ENCODE measurements around the gene KANSL3.
"Not testable (repeated sequence)": the region's sequence is repeated elsewhere in the genome, so short reads cannot be mapped to it uniquely, and the experiment has no call there.

Gene KANSL3

DNA sequence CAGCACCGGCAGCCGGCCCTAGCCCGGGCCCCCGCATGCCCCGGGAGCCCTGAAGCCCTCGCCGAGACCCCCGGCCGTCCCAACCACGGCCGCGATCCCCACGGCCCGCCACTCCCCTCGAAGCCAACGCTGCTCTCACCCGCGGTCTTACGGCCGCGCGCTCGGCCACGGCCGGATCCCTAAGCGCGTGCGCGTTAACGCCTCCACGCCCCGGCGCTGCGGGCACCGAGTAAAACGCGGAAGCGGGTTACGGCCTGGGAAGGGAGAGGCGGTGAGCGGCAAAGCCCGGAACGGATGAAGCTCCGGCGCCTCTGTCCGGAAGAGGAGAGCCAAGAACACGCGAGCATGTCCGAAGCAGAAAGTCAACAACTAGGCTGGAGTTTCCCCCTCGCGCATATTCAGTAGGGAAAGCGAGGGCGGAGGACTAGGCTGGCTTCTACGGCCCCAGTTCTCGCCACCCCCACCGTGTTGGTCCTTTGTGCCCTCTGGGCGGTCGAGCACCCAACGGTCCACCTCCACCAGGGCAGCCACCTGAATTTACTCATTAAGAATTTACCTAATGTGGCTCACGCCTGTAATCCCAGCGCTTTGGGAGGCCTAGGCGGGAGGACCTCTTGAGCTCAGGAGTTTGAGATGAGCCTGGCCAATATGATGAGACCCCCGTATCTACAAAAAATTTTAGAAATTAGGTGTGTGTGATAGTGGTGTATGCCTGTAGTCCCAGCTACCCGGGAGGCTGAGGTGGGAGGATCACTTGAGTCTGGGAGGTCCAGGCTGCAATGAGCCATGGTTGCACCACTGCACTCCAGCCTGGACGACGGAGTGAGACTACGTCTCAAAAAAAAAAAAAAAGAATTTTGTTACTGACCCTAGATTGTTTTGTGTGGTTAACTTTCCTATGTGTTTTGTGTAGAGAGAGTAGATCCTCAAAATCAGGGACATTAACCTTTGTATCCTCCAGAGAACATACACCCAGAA is at the start of gene KANSL3:
TSS of gene KANSL3 (minus strand) at position 169 of the 978 bp plus-strand sequence. CDS start 1,177 bp downstream, outside the sequence.
- DNase-seq, result peak; percentile 91

GRCh38 chr2:96687266-96687665 is 49.2 kb upstream of the KANSL3 start:
- no peak for DNase-seq

DNA sequence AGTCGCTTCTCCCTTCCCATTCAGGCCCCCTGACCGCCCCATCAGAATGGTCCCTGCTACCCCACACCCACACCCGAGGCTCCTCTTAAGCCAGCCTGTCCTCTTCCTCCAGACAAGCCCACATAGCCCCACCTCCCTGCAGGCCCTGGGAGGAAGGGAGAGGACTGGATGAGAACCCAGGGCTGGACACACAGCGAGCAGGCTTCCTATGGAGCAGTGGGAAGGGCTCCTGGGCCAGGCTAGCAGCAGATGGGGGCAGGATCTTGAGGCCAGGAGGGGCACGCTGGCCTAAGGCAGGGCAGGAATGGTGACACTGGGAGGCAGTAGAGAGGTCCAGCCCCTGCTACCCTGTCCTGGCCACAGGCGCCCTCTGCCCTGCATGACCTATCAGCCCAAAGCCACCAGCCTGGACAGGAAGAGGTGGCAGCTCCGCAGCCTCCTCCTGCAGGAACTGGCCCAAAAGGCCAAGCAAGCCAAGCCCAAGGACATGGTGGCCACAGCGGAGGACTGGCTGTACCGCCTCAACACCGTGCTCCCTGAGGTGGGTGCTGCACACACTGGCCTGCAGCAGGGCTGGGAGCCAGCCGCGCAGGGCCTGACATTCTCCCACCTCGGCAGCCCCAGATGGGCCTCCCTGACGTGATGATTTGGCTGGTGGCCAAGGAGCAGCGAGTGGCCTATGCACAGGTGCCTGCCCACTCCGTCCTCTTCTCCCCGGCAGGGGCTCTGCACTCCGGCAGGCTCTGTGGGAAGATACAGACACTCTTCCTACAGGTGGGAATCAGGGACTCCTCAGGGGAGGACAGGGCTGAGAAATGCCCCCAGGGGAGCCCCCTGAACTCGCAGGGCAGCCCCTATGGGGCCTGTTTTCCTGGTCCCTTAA is 47.7 kb upstream of the KANSL3 start:
- peak; percentile 86 for DNase-seq

DNA sequence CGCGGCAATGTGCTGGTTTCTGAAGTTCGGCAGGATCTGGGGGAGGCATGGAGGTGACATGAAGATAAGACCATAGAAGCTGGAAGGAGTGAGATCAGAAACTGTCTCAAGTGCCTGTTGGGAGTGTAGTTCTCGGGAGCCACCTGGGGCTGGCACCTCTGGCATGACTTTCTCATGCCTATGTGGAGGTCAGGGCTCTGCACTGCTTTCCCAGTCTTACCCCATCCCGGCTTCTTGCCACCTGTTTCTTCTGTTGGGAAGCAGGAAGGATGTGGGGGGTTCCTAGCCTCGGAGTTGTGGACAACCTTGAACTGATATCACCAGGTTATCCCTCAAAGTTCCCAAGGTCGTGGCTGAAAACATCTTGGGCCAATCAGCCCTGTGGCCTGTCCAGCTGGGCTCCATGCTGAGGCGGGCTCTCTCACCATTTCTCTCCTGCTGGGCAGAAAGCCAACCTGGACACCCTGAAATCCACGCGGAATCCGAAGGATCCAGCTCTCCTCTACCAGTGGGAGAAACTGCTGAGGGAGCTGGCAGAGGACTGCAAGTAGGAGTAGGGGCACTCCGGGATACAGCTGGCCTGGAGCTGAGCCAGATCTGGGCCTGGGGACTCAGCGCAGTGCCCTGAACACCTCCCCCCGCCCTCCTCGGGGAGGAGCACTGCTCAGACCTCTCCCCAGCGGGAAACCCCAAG is 46.9 kb upstream of the KANSL3 start:
- DNase-seq, result peak; percentile 58

- no peak for DNase-seq
Measured at GRCh38 chr2:96683972-96684820, 46.1 kb upstream of the KANSL3 start.

DNA sequence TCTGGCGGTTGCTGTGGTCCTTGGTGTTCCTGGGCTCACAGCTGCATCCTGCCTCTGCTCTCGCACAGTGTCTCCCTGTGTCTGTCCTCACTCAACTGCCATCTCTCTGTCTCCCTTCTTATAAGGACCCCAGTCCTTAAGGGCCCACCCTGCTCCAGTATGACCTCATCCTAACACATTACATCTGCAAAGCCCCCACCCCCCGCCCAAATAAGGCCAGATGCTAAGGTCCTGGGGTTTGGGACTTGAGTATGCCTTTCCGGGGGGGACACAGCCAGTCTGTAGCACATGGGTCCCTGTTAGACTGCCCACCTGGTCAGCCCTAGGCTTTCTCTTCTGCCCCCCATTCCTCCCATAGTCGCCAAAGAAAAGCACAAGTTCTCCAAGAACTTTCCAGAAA is 45.2 kb upstream of the KANSL3 start:
- no peak for DNase-seq

GRCh38 chr2:96681540-96681939 is 43.4 kb upstream of the KANSL3 start:
- no peak for DNase-seq

DNA sequence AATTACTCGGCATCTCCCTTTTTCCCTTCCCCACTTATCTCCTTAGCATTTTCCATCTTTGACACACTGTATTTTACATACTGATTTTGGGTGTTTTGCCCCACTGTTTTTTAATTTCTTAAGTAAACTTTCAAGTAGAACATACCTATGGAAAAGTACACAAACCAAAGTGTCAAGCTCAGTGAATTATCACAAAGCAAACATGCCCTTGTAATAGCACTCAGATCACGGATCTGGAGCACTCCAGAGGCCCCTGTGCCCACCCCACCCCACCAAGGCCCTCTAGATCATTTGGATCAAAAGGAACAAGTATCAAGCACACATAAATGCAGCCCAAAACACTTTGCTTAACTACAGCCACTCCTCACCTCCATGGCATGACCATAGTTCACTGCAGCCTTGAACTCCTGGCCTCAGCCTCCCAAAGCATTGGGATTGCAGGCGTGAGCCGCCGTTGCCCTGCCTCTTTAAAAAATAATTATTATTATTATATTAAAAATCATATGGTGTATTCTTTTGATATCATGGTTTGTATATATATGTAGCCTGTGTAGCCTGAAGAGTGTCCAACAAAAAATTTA is 42.5 kb upstream of the KANSL3 start:
- DNase-seq, result no peak

DNA sequence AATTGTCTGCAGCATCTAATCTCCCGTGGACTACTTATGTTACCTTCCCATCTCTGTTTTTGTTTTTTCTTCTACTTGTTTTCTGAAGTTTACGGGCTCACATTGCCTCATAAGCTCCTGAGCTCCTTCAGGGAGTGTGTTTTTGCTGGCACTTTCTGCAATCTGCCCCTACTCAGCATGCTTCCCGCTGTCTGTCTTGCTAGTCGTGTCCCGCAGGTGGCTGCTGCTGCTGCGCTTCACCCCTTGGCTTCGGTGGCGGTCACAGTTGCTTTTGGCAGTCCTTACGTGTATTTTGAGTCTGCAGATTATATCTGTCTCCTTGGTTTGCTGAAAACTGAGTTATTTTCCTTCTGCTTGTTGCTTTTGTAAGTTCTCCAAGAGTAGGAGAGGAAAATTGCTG is 41.7 kb upstream of the KANSL3 start:
- DNase-seq, result no peak

DNA sequence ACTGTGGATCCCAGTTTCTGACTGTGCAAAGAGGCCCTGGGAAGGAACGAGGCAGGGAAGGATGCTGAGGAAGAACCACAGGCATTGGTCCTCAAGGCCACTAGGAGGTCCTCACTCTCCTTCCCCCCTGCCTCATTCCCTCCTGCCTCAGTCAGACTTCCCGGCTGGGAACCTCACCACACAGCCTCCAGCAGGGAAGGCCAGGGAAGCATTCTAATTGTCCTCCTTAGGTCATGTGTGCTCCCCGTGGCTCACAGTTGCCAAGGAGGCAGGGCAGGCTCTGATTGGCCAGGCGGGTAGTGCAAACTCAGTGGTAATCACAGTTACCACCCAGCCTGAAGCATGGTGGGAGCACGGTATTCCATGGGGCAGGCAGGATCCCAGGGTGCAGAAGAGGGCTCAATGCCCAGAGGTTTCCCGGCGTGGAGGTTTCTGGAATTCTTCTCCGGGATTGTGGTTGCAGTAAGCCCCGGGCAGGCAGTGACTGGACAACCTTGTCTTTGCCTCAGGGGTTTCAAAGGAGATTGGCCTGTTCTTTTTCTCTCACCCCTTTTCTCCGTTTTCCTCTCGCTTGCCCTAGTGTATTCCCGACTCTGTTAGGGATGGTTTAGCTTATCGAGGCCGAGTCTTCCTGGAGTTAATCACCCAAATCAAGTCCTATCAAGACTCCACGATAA is 31.6 kb upstream of the KANSL3 start:
- DNase-seq, result no peak

GRCh38 chr2:96668771-96669170 is 30.7 kb upstream of the KANSL3 start:
- no peak for DNase-seq

DNA sequence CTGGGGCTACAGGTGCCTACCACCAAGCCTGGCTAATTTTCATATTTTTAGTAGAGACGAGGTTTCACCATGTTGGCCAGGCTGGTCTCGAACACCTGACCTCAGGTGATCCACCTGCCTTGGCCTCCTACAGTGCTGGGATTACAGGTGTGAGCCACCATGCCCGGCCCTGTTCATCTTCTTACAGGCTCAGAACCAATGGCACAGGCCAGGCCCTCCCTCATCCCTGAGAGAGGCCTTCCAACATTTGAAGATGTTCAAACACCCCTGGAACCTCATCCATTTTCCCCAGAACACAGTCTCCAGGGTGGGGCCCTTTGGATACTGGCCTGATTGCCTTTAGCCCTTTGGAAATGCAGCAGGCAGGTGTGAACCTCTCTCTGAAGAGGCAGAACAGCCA is 27.6 kb upstream of the KANSL3 start:
- not testable (repeated sequence) for DNase-seq

DNA sequence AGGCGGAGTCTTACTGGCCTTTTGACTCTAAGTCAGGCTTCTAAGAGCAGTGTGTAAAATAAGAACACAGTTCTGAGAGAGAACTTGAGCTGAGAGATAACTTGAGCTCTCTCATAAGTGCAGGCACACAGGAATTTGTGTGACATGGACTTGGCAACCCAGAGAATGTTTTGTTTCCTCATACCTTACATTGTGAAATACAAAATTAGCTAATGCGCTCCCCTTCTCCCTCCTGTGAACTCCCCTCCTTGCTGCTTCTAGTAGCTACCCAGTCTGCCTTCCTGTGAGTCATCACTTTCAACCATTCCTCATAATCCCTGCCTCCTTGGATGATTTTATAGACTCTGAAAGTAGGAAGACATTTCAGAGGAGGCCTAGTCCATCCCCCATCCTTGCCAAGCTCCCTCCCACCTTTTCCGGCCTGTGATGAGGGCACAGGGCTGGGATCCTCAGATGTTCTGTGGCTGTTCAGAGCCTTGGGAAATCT is 27.0 kb upstream of the KANSL3 start:
- no peak for DNase-seq

GRCh38 chr2:96664366-96664925 is 26.3 kb upstream of the KANSL3 start:
- no peak for DNase-seq

GRCh38 chr2:96663829-96664228 is 25.7 kb upstream of the KANSL3 start:
- DNase-seq, result no peak

- DNase-seq, result no peak
Measured at GRCh38 chr2:96663177-96663576, 25.1 kb upstream of the KANSL3 start.

DNA sequence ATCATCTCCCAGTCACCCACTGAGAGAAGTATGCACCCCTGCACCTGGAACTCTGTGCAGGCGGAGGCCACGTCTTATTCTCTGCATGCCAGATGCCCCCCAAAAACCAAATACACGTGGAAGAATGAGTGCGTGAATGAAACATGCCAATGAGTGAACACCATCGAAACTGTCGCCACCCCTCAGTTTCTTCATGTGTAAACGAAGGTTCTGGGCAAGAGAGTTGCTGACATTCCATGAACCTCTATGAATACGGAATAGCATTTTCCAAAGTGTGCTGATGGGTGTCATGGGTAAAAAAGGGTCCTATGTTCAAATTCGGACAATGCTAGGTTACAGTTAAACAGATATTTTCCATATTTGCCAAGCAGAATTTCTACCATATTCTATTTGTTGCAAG is 24.2 kb upstream of the KANSL3 start:
- DNase-seq, result no peak

- DNase-seq, result no peak
Measured at GRCh38 chr2:96661324-96661723, 23.2 kb upstream of the KANSL3 start.

GRCh38 chr2:96656540-96656939 is 18.4 kb upstream of the KANSL3 start:
- no peak for DNase-seq

DNA sequence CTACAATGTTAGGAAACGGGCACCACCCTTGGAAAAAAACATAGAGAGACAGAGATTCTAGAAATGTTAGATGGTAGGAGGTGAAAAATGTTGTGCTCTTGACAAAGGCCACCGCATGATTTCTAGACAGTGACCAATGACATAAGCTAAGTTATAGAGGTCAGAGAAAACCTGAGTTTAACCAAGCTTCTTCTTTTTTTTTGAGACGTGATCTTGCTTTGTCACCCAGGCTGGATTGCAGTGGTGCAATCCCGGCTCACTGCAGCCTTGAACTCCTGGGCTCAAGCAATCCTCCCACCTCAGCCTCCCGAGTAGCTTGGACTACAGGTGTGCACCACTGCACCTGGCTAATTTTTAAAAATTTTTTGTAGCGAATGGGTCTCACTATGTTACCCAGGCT is 17.4 kb upstream of the KANSL3 start:
- no peak for DNase-seq

GRCh38 chr2:96654791-96655190 is 16.7 kb upstream of the KANSL3 start:
- DNase-seq, result not testable (repeated sequence)

All from NCI-H345 (cell line).